HepG2 (cell line): ENCODE measurements around the gene SCRG1. TPM values are rescaled to one million over a fixed set of nuclear protein-coding genes. Genes with fewer than 3 reads are reported as not detected.

Experiments
- ASH2L ChIP-seq: fragments of 300-600, 200-600 bp; sonication (generic); IDR thresholded peaks from 2 replicates; pipeline ENCODE4 v1.7.0; 2017; ENCODE audit warnings: low read depth, mild to moderate bottlenecking, moderate library complexity, mixed read lengths, low read length; ENCODE audit not compliant: insufficient read length
- ATF5 ChIP-seq: sonication (generic); formaldehyde crosslinking; IDR thresholded peaks from 2 replicates; pipeline ENCODE4 v1.4.0; 2020; ENCODE audit warnings: mild to moderate bottlenecking, low read depth, missing genetic modification reagents
- ATF7-NPFF ChIP-seq: sonication (generic); formaldehyde crosslinking; IDR thresholded peaks from 2 replicates; pipeline ENCODE4 v1.8.1; 2023; ENCODE audit warnings: mild to moderate bottlenecking, low read depth, missing genetic modification reagents, moderate library complexity
- BRF2 ChIP-seq: sonication (generic); formaldehyde crosslinking; IDR thresholded peaks from 2 replicates; pipeline ENCODE4 v1.8.1; 2022; ENCODE audit warnings: mild to moderate bottlenecking, missing genetic modification reagents
- FOXJ3 ChIP-seq: sonication (generic); formaldehyde crosslinking; IDR thresholded peaks from 2 replicates; pipeline ENCODE4 v1.4.0; 2020; ENCODE audit warnings: missing genetic modification reagents, mild to moderate bottlenecking, borderline replicate concordance
- HIVEP1 ChIP-seq: sonication (generic); formaldehyde crosslinking; IDR thresholded peaks from 2 replicates; pipeline ENCODE4 v1.4.0; 2020; ENCODE audit warnings: mild to moderate bottlenecking, missing genetic modification reagents
- HMGA1 ChIP-seq: sonication (generic); formaldehyde crosslinking; conservative IDR thresholded peaks from 2 replicates; pipeline ENCODE4 v1.4.0; 2020; ENCODE audit warnings: missing genetic modification reagents
- HNRNPK ChIP-seq: fragments of 200-400 bp; formaldehyde crosslinking; IDR thresholded peaks from 2 replicates; pipeline ENCODE4 v1.6.1; 2018; ENCODE audit warnings: low read length, low read depth, moderate library complexity, mild to moderate bottlenecking; ENCODE audit not compliant: poor library complexity, severe bottlenecking
- KDM2A ChIP-seq: sonication (generic); formaldehyde crosslinking; IDR thresholded peaks from 2 replicates; pipeline ENCODE4 v1.4.0; 2020; ENCODE audit warnings: low read depth, missing genetic modification reagents, borderline replicate concordance
- KDM3A ChIP-seq: IDR thresholded peaks from 2 replicates; pipeline ENCODE4 v1.6.1; 2018; ENCODE audit warnings: low read depth, missing compliant biosample characterization
- MBD4 ChIP-seq: IDR thresholded peaks from 2 replicates; pipeline ENCODE4 v1.6.1; 2012; ENCODE audit warnings: low read length, inconsistent platforms, borderline replicate concordance
- MEIS1 ChIP-seq: sonication (generic); formaldehyde crosslinking; IDR thresholded peaks from 2 replicates; pipeline ENCODE4 v1.9.0; 2021; ENCODE audit warnings: mild to moderate bottlenecking, missing genetic modification reagents, moderate library complexity, borderline replicate concordance
- MTA3 ChIP-seq: sonication (generic); formaldehyde crosslinking; IDR thresholded peaks from 2 replicates; pipeline ENCODE4 v1.4.0; 2020; ENCODE audit warnings: missing genetic modification reagents
- MTF1 ChIP-seq: sonication (generic); formaldehyde crosslinking; IDR thresholded peaks from 2 replicates; pipeline ENCODE4 v1.5.0; 2020; ENCODE audit warnings: missing genetic modification reagents
- NFE2L1 ChIP-seq: sonication (generic); formaldehyde crosslinking; IDR thresholded peaks from 2 replicates; pipeline ENCODE4 v1.4.0; 2020; ENCODE audit warnings: missing genetic modification reagents, mild to moderate bottlenecking, borderline replicate concordance
- NFIB ChIP-seq: sonication (generic); formaldehyde crosslinking; IDR thresholded peaks from 2 replicates; pipeline ENCODE4 v1.9.0; 2021; ENCODE audit warnings: missing genetic modification reagents, mild to moderate bottlenecking, borderline replicate concordance
- PAWR ChIP-seq: sonication (generic); formaldehyde crosslinking; IDR thresholded peaks from 2 replicates; pipeline ENCODE4 v1.4.0; 2020; ENCODE audit warnings: missing genetic modification reagents, mild to moderate bottlenecking, borderline replicate concordance
- PBX2 ChIP-seq: IDR thresholded peaks from 2 replicates; pipeline ENCODE4 v1.6.1; 2016; ENCODE audit warnings: control low read depth
- REXO4 ChIP-seq: sonication (generic); formaldehyde crosslinking; IDR thresholded peaks from 2 replicates; pipeline ENCODE4 v1.8.0; 2022; ENCODE audit warnings: missing genetic modification reagents, mild to moderate bottlenecking, borderline replicate concordance
- SMARCC2 ChIP-seq: fragments of 450-650 bp; IDR thresholded peaks from 2 replicates; pipeline ENCODE4 v1.6.1; 2017; ENCODE audit warnings: antibody characterized with exemption, mild to moderate bottlenecking
- SOX5 ChIP-seq: IDR thresholded peaks from 2 replicates; pipeline ENCODE4 v1.6.1; 2016; ENCODE audit warnings: borderline replicate concordance
- ZBTB4 ChIP-seq: sonication (generic); formaldehyde crosslinking; IDR thresholded peaks from 2 replicates; pipeline ENCODE4 v1.4.0; 2020; ENCODE audit warnings: missing genetic modification reagents, mild to moderate bottlenecking, borderline replicate concordance
- ZNF24 ChIP-seq: fragments of 450-650 bp; IDR thresholded peaks from 2 replicates; pipeline ENCODE4 v1.6.1; 2017; ENCODE audit warnings: antibody characterized with exemption, mild to moderate bottlenecking
- polyA plus RNA-seq, 8 experiments: library from polyadenylated mRNA; depleted of rRNA in 3 of 8; stranded (reverse) in 7 of 8; unstranded in 1 of 8; fragments of >200 nt; fragmentation: Illumina TruSeq in 4 of 8; extraction: Trizol in 4 of 8; gene quantifications; 2 replicates each; pipeline versions ENCODE4 v1.2.1 to v1.2.3, GENCODE V29; 2011 to 2016; ENCODE audit warnings: low read depth in 4 of 8, missing spikeins in 1 of 8, mixed read lengths in 1 of 8; ENCODE audit not compliant: insufficient read depth in 1 of 8
- total RNA-seq, 5 experiments: library from RNA; depleted of rRNA; stranded (reverse); fragments of >200 nt; fragmentation: Illumina TruSeq; extraction: Trizol; gene quantifications; 2 replicates each; pipeline ENCODE4 v1.2.3, GENCODE V29; 2016; ENCODE audit warnings: low read depth in 1 of 5

SCRG1 gene
- total and polyA plus RNA-seq, 2 of the 13 experiments (the other 11 are each of a cell fraction or from before 2014, with no cell fraction given): not detected

- TF ChIP-seq ATF5: no peak
- no peak for TF ChIP-seq MBD4
- TF ChIP-seq NFE2L1: no peak
- TF ChIP-seq MTA3: no peak
- no peak for TF ChIP-seq KDM3A (CRISPR knock-in tag)
- TF ChIP-seq ASH2L: peak; percentile 38
- TF ChIP-seq MTF1: no peak
- TF ChIP-seq NFIB: no peak
- peak; percentile 25; the same call in 1 of the 2 replicates for TF ChIP-seq ATF7-NPFF (CRISPR knock-in tag)
- no peak for TF ChIP-seq MEIS1 (CRISPR knock-in tag)
- no peak for TF ChIP-seq HNRNPK
- TF ChIP-seq REXO4 (CRISPR knock-in tag): no peak
- TF ChIP-seq SOX5 (CRISPR knock-in tag): no peak
- TF ChIP-seq BRF2 (CRISPR knock-in tag): no peak; the same call in 1 of the 2 replicates
- no peak for TF ChIP-seq PAWR (CRISPR knock-in tag)
- no peak for TF ChIP-seq HMGA1 (CRISPR knock-in tag)
- 0 out of 2 replicates have a peak, but pooled peaks have one; percentile 49 for TF ChIP-seq KDM2A (CRISPR knock-in tag)
- no peak for TF ChIP-seq ZBTB4
- no peak for TF ChIP-seq PBX2
- TF ChIP-seq FOXJ3: 0 out of 2 replicates have a peak, but pooled peaks have one; percentile 23
- TF ChIP-seq SMARCC2: no peak
- 0 out of 2 replicates have a peak, but pooled peaks have one; percentile 48 for TF ChIP-seq HIVEP1
- no peak for TF ChIP-seq ZNF24
Measured at GRCh38 chr4:173334891-173335752, 63.8 kb downstream of the SCRG1 start (continued).
